ENCODE results near the gene IL17F.

DNA sequence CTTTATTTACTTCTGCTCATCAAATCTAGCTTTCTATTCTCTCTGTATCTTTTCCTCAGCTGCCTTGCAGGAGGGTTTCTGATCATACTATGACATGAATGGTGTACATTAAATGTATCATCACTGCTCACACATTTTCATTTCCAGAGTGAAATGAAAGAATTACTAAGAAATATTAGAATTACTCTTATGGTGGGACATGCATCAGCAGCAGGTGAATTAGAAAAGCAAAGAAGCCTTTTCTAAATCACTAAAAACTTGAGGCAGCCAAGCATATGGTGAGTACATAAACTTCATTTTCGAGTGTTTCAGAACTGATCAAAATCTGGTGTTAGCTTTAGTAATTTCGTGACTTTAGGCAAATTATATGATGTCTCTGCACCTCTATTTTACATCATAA lies 34.5 kb downstream of the IL17F start:
- no peak for TF ChIP-seq POLR2A (IDR thresholded peaks at IDR 0.05; ENCODE audit: borderline replicate concordance, extremely low read depth, insufficient read depth, insufficient read length)
- TF ChIP-seq JUND (IDR thresholded peaks at IDR 0.05), result no peak
- TF ChIP-seq, protein P1, sequence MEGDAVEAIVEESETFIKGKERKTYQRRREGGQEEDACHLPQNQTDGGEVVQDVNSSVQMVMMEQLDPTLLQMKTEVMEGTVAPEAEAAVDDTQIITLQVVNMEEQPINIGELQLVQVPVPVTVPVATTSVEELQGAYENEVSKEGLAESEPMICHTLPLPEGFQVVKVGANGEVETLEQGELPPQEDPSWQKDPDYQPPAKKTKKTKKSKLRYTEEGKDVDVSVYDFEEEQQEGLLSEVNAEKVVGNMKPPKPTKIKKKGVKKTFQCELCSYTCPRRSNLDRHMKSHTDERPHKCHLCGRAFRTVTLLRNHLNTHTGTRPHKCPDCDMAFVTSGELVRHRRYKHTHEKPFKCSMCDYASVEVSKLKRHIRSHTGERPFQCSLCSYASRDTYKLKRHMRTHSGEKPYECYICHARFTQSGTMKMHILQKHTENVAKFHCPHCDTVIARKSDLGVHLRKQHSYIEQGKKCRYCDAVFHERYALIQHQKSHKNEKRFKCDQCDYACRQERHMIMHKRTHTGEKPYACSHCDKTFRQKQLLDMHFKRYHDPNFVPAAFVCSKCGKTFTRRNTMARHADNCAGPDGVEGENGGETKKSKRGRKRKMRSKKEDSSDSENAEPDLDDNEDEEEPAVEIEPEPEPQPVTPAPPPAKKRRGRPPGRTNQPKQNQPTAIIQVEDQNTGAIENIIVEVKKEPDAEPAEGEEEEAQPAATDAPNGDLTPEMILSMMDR (IDR thresholded peaks at IDR 0.05 in 2 of 3, conservative IDR thresholded peaks at IDR 0.05 in 1 of 3; ENCODE audit: borderline replicate concordance in 1 of 3, insufficient read depth in 1 of 3, low read depth in 2 of 3, low read length in 2 of 3), result no peak
- no peak for TF ChIP-seq ELF1 (IDR thresholded peaks at IDR 0.05; ENCODE audit: borderline replicate concordance, low read depth)
- TF ChIP-seq, protein P2, sequence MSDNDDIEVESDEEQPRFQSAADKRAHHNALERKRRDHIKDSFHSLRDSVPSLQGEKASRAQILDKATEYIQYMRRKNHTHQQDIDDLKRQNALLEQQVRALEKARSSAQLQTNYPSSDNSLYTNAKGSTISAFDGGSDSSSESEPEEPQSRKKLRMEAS (IDR thresholded peaks at IDR 0.05), result no peak
- TF ChIP-seq POLR2AphosphoS5 (IDR thresholded peaks at IDR 0.05; ENCODE audit: low read depth, low read length), result no peak
- TF ChIP-seq TCF7L2 (IDR thresholded peaks at IDR 0.05; ENCODE audit: borderline replicate concordance, extremely low read depth, insufficient read depth, insufficient read length), result no peak
- TF ChIP-seq ZNF274 (IDR thresholded peaks at IDR 0.05; ENCODE audit: low read depth, low read length), result no peak
- no peak for TF ChIP-seq SIN3A (IDR thresholded peaks at IDR 0.05; ENCODE audit: low read depth)
